GM12878 (cell line): Measurements from ENCODE around the gene STPG3. TPM values are rescaled to one million over a fixed set of nuclear protein-coding genes. Genes with fewer than 3 reads are reported as not detected.

Experiments used
- BCL11A ChIP-seq: IDR thresholded peaks from 2 replicates; pipeline ENCODE4 v1.6.1; 2011; ENCODE audit warnings: low read depth, low read length
- BMI1 ChIP-seq: fragments of 450-650 bp; IDR thresholded peaks from 2 replicates; pipeline ENCODE4 v1.6.1; 2016; ENCODE audit warnings: mild to moderate bottlenecking, moderate library complexity, borderline replicate concordance
- CEBPB ChIP-seq, 2 experiments: fragments of 150-350 bp in 1 of 2; IDR thresholded peaks; 2 replicates each; pipeline ENCODE4 v1.6.1; 2012 to 2014; ENCODE audit warnings: low read depth in 2 of 2, low read length in 2 of 2, borderline replicate concordance in 1 of 2, inconsistent platforms in 1 of 2
- CREB1 ChIP-seq: IDR thresholded peaks from 2 replicates; pipeline ENCODE4 v1.6.1; 2012; ENCODE audit warnings: low read depth, mild to moderate bottlenecking, inconsistent platforms
- DPF2 ChIP-seq: fragments of 450-650 bp; IDR thresholded peaks from 2 replicates; pipeline ENCODE4 v1.6.1; 2017; ENCODE audit warnings: mild to moderate bottlenecking
- IKZF1 ChIP-seq: fragments of 450-650 bp; conservative IDR thresholded peaks from 2 replicates; pipeline ENCODE4 v1.6.1; 2017; ENCODE audit warnings: antibody characterized with exemption, mild to moderate bottlenecking
- KDM1A ChIP-seq: fragments of 200-600 bp; sonication (generic); IDR thresholded peaks from 2 replicates; pipeline ENCODE4 v1.6.1; 2016; ENCODE audit warnings: borderline replicate concordance
- KLF5 ChIP-seq: fragments of 450-650 bp; IDR thresholded peaks from 2 replicates; pipeline ENCODE4 v1.6.1; 2014; ENCODE audit warnings: mild to moderate bottlenecking; ENCODE audit not compliant: partially characterized antibody
- LARP7 ChIP-seq: fragments of 450-650 bp; IDR thresholded peaks from 2 replicates; pipeline ENCODE4 v1.6.1; 2017; ENCODE audit warnings: mild to moderate bottlenecking
- MTA3 ChIP-seq: IDR thresholded peaks from 2 replicates; pipeline ENCODE4 v1.6.1; 2012; ENCODE audit warnings: low read length, inconsistent platforms, borderline replicate concordance
- MXI1 ChIP-seq: fragments of 150-350 bp; IDR thresholded peaks from 2 replicates; pipeline ENCODE4 v1.6.1; 2011; ENCODE audit warnings: low read depth, mild to moderate bottlenecking, inconsistent platforms, low read length, improper control_type of control experiment
- MYC ChIP-seq: IDR thresholded peaks from 2 replicates; pipeline ENCODE4 v1.6.1; 2011; ENCODE audit warnings: mild to moderate bottlenecking, low read length, moderate library complexity, inconsistent platforms; ENCODE audit not compliant: insufficient read depth, insufficient replicate concordance, insufficient read length, severe bottlenecking
- NFYA ChIP-seq: IDR thresholded peaks from 2 replicates; pipeline ENCODE4 v1.6.1; 2011; ENCODE audit warnings: low read depth, mild to moderate bottlenecking, low read length, improper control_type of control experiment, borderline replicate concordance
- NRF1 ChIP-seq: conservative IDR thresholded peaks from 2 replicates; pipeline ENCODE4 v1.6.1; 2011; ENCODE audit warnings: mild to moderate bottlenecking, low read depth, low read length, improper control_type of control experiment
- PML ChIP-seq: IDR thresholded peaks from 2 replicates; pipeline ENCODE4 v1.6.1; 2012; ENCODE audit warnings: low read length, inconsistent platforms
- POLR2AphosphoS5 ChIP-seq: IDR thresholded peaks from 2 replicates; pipeline ENCODE4 v1.6.1; 2011; ENCODE audit warnings: mild to moderate bottlenecking, low read length, inconsistent platforms
- RCOR1 ChIP-seq: conservative IDR thresholded peaks from 2 replicates; pipeline ENCODE4 v1.6.1; 2012; ENCODE audit warnings: low read depth, low read length, improper control_type of control experiment
- SMC3 ChIP-seq: IDR thresholded peaks from 2 replicates; pipeline ENCODE4 v1.6.1; 2011; ENCODE audit warnings: low read length, improper control_type of control experiment, borderline replicate concordance
- SP1 ChIP-seq: IDR thresholded peaks from one replicate; pipeline ENCODE4 v1.6.1; 2011; ENCODE audit warnings: low read depth, low read length
- TCF7 ChIP-seq: IDR thresholded peaks from 2 replicates; pipeline ENCODE4 v1.6.1; 2014; ENCODE audit warnings: antibody characterized with exemption, borderline replicate concordance
- ZNF207 ChIP-seq: fragments of 450-650 bp; IDR thresholded peaks from 2 replicates; pipeline ENCODE4 v1.6.1; 2014; ENCODE audit warnings: antibody characterized with exemption, mild to moderate bottlenecking, borderline replicate concordance
- ZNF217 ChIP-seq: fragments of 450-650 bp; IDR thresholded peaks from 2 replicates; pipeline ENCODE4 v1.6.1; 2017; ENCODE audit warnings: antibody characterized with exemption, mild to moderate bottlenecking
- polyA plus RNA-seq, 11 experiments: library from polyadenylated mRNA; depleted of rRNA in 4 of 11; unstranded in 6 of 11; stranded (reverse) in 5 of 11; fragments of >200 nt; fragmentation: Nextera tagmentation in 4 of 11; fragmentation: Illumina TruSeq in 1 of 11; extraction: Ambion mirVana in 4 of 11; extraction: Trizol in 1 of 11; gene quantifications; 1 replicate in 1 of 11; 2 replicates in 10 of 11; pipeline versions ENCODE4 v1.2.1 to v1.2.3, GENCODE V29; 2011 to 2016; ENCODE audit warnings: inconsistent platforms in 2 of 11, missing spikeins in 2 of 11, low read depth in 1 of 11
- total RNA-seq, 4 experiments: library from RNA; depleted of rRNA in 3 of 4; stranded (reverse); fragments of >200 nt in 3 of 4; fragmentation: Illumina TruSeq in 1 of 4; extraction: Trizol in 1 of 4; gene quantifications; 2 replicates each; pipeline versions ENCODE4 v1.2.1 to v1.2.3, GENCODE V29; 2013 to 2021
- TF ChIP-seq, protein P1 (sequence below): fragments of 450-650 bp; IDR thresholded peaks from 2 replicates; pipeline ENCODE4 v1.6.1; 2017; ENCODE audit warnings: mild to moderate bottlenecking, moderate library complexity
- TF ChIP-seq, protein P2 (sequence below): fragments of 450-650 bp; IDR thresholded peaks from 2 replicates; pipeline ENCODE4 v1.6.1; 2018; ENCODE audit warnings: mild to moderate bottlenecking, low read depth, moderate library complexity; ENCODE audit not compliant: partially characterized antibody

STPG3 gene
- total and polyA plus RNA-seq, 10 of the 15 experiments (the other 5 are each of a cell fraction or from before 2014, with no cell fraction given): not detected

DNA sequence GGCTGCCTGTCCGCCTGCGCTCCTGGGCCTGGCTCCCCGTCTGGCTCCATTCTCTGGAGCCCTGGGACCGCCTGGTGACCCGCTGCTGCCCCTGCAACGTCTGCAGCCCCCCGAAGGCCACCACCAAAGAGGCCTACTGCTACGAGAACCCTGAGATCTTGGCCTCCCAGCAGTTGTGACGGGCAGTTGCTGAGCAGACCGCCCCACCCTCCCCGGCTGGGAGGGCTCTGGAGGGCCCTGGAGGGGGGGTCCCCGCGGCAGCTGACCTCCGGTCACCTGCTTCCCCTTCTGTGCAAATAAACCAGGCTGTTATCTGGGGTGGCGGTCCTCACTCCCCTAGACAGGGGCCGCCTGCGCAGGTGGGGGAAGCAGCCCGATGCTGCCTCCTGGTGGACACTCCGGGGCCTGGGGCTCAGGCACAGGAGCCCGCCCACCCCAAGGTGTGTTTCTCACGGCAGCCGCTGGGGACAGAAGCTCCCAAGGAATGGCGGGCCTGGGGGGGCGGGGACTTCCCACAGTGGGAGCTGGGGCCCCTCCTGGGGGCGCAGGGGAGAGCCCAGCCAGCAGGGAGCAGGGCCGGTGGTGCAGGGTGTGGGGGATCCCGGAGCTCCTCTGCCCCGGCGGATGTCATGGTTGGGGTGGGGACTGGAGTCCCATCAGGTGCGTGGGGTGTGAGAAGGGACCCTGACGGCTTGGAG, 14.7 kb upstream of the STPG3 start (continued):
- TF ChIP-seq, protein P1, sequence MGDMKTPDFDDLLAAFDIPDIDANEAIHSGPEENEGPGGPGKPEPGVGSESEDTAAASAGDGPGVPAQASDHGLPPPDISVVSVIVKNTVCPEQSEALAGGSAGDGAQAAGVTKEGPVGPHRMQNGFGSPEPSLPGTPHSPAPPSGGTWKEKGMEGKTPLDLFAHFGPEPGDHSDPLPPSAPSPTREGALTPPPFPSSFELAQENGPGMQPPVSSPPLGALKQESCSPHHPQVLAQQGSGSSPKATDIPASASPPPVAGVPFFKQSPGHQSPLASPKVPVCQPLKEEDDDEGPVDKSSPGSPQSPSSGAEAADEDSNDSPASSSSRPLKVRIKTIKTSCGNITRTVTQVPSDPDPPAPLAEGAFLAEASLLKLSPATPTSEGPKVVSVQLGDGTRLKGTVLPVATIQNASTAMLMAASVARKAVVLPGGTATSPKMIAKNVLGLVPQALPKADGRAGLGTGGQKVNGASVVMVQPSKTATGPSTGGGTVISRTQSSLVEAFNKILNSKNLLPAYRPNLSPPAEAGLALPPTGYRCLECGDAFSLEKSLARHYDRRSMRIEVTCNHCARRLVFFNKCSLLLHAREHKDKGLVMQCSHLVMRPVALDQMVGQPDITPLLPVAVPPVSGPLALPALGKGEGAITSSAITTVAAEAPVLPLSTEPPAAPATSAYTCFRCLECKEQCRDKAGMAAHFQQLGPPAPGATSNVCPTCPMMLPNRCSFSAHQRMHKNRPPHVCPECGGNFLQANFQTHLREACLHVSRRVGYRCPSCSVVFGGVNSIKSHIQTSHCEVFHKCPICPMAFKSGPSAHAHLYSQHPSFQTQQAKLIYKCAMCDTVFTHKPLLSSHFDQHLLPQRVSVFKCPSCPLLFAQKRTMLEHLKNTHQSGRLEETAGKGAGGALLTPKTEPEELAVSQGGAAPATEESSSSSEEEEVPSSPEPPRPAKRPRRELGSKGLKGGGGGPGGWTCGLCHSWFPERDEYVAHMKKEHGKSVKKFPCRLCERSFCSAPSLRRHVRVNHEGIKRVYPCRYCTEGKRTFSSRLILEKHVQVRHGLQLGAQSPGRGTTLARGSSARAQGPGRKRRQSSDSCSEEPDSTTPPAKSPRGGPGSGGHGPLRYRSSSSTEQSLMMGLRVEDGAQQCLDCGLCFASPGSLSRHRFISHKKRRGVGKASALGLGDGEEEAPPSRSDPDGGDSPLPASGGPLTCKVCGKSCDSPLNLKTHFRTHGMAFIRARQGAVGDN: no peak
- TF ChIP-seq NFYA (no peak), MYC (no peak), MTA3 (no peak), TCF7 (no peak), PML (no peak), RCOR1 (no peak), NRF1 (peak; percentile 46), ZNF207 (peak; percentile 55; the same call in 1 of the 2 replicates), POLR2AphosphoS5 (no peak), IKZF1 (peak; percentile 91), SMC3 (peak; percentile 88), KLF5 (no peak), KDM1A (no peak), CEBPB (IDR thresholded peaks at IDR 0.05; ENCODE audit: borderline replicate concordance in 1 of 2, low read depth in 2 of 2, low read length in 2 of 2) (no peak), DPF2 (peak; percentile 75; the same call in 1 of the 2 replicates), CREB1 (no peak), MXI1 (peak; percentile 62; the same call in 1 of the 2 replicates), LARP7 (peak; percentile 67; the same call in 1 of the 2 replicates), BMI1 (no peak), SP1 (peak; percentile 23), BCL11A (no peak), ZNF217 (0 out of 2 replicates have a peak, but pooled peaks have one; percentile 24)
- TF ChIP-seq, protein P2, sequence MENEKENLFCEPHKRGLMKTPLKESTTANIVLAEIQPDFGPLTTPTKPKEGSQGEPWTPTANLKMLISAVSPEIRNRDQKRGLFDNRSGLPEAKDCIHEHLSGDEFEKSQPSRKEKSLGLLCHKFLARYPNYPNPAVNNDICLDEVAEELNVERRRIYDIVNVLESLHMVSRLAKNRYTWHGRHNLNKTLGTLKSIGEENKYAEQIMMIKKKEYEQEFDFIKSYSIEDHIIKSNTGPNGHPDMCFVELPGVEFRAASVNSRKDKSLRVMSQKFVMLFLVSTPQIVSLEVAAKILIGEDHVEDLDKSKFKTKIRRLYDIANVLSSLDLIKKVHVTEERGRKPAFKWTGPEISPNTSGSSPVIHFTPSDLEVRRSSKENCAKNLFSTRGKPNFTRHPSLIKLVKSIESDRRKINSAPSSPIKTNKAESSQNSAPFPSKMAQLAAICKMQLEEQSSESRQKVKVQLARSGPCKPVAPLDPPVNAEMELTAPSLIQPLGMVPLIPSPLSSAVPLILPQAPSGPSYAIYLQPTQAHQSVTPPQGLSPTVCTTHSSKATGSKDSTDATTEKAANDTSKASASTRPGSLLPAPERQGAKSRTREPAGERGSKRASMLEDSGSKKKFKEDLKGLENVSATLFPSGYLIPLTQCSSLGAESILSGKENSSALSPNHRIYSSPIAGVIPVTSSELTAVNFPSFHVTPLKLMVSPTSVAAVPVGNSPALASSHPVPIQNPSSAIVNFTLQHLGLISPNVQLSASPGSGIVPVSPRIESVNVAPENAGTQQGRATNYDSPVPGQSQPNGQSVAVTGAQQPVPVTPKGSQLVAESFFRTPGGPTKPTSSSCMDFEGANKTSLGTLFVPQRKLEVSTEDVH: no peak
